Measurements from ENCODE around the gene PTRHD1. TPM values are rescaled to one million over a fixed set of nuclear protein-coding genes. Genes with fewer than 3 reads are reported as not detected.

PTRHD1 gene
- polyA plus RNA-seq, 1 donor, result 33.7 TPM

DNA sequence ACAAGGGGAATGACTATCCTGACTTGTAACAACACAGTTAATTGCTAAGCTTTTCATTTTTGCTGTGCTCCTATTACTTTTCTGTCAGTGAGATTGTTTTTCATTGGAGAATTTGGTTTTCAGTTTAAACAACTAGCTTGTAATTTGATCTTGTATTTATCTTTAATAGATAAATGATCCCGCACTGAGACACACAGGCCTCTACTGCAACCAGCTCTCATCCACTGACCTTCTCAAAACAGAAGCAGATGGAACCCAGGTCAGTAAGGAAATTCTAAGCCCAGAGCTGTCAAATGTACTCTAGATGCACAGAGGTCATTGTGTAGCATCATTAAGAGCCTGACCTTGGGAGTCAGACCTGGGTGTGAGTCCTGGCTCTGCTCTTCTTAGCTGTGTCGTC is 30.7 kb downstream of the PTRHD1 start:
- DNase-seq, result no peak

DNA sequence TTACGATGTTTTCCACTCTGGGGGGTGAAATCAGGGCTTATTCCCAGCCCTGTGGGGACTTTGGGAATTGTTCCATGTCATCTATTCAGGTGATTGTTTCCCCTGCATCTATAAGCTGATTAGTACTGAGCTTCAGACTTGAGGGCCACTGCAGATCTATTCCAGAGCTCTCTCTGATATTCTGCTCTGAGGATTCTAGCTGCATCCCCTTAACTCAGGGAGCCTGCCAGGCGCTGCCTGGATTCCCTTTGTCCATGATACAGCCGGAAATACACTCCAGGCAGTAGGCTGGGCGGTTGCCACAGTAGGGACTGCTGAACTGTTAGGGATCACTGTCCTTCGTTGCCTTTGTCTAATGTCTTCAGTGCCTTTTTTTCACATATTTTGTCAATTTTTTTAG is 31.3 kb downstream of the PTRHD1 start:
- DNase-seq, result no peak

DNA sequence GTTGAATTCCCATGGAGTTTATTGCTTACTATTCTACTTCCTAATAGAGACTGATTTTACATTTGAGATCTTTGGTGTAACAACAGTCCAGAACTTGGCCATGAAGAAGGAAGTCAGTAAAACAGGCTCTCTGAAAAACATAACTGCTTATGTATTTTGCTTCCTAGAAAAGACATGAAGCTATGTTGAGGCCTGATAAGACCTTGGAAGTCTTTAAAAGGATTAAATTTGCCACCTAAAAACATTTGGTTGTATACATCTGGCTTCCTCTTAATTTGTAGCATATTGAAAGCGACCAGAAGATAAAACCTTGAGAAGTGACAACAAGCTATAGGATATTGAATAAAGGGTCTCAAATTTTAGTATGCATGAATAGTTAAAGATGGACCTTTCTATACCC is 36.4 kb downstream of the PTRHD1 start:
- no peak for DNase-seq

DNA sequence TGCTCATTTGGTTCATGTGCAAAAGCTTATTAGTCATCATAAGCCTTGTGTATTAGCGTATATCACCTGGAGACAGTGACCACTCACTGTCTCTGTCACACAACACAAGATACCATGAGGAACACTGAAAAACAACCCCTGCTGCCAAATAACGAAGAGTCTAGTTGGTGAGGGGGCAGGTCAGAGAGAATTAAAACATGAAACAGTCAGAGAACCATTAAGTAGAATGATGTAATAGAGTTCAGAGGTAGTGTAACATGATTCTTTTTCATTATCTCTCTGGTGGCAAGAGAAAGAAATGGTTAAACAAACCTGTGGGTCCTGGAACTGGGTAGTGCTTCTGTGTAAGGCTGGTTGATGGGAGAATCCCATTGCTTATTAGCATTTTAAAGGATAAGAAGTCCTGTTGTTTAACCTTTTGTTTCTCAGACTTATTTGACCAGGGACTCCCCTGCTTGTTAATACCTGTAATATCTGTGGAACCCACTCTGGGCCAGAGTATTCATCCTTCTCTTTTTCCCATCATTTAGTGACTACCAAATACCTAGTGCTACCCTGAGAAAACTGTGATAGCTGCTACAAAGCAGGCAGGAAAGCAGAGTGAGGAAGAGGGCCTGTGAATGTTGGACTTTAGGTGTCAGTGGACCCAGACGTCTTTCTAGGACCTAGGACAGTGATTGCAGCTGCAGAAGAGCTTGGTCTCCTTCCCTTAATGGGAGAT is 38.0 kb downstream of the PTRHD1 start:
- peak; percentile 70 for DNase-seq

DNA sequence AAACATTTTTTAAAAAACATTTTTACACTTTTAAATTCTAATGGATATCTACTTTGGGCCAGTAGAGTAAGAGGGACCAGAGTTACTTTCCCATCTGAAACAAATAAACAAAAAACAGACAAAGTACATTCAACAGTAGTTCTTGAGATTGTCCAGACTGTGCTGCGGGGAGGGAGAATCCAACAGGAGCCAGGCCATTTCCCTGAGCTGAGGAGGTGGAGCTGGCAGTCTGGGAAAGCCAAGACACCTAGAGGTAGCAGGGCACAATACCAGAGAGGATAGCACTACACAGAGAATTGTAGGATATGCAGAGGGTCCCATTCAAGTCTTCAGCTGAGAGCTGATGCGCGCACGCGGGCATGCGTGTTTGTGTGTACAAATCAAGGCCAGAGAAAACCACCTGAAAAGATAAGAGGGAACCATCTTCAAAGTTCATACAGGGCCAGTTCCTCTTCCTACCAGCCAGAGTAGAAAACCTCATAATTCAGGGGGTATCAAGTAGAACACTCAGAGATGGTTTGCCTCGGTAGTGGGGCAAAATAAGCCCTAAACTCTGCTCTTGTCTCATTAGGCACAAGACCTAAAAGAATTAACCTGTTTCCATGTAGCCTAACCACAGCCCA is 44.0 kb downstream of the PTRHD1 start:
- no peak for DNase-seq

DNA sequence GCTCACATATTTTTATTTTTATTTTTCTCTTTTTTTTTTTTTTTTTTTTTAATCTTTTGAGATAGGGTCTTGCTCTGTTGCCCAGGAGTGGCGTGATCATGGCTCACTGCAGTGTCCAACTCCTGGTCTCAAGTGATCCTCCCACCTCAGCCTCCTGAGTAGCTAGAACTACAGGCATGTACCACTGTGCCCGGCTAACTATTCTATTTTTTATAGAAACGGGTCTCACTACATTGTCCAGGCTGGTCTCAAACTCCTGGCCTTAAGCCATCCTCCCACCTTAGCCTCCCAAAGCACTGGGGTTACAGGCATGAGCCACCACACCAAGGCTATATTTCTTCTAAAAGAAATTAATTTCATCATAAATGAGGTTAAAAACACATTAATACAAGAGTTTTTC is 45.9 kb downstream of the PTRHD1 start:
- DNase-seq, result no peak

DNA sequence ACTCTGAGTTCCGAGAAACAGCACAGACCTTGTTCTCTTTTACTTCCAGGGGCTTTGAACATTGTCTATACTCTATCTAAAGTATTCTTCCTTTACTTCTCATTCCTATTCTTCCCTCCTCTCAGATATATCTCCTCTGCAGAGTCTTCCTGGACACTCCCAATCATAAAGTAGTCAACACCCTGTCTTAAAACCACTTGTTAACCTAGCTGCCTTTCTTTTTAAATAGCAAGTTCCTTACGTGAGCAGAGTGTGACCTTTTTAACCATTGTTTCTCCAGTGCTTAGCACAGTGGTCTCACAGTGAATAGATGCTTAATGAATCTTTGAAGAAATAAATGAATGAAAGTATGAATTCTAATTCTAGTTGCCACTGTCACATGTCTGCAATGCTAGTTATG is 47.4 kb downstream of the PTRHD1 start:
- no peak for DNase-seq

DNA sequence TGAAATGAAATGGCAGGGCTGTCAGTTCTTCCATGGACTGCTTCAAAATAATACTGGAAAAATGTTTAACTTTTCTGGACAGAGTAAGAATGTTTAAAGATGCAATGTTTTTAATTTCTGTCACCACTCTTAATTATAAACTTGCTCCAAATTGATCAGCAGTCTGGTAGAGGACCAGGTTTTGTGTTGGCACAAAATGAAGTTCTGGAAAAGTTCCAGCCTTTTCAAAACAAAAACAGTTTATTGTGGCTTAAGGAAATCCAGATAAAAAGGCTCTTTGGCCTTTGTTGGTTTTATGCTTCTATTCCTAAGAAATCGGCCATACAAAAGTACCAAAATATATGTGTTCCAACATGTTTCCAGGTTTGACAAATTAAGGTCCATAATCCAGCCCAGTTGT is 48.8 kb downstream of the PTRHD1 start:
- DNase-seq, result no peak

DNA sequence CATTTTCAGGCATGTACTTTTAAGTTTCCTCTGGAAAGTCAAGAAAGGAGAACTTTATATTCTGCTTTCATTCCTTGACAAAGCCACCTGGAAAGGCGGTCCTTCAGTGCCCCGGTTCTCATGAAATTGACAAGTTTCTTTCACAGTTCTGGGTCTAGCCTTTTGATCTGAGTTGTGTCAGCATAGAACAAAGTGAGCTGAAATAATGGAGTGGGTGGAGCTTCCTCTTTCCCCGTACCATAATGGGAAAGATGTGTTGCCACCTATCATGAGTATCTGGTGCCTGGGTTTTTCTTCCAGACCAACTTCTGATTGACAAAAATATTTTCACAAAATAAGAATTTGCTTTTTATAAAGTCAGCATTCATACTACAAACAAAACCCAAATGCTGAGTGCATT is 49.3 kb downstream of the PTRHD1 start:
- no peak for DNase-seq

DNA sequence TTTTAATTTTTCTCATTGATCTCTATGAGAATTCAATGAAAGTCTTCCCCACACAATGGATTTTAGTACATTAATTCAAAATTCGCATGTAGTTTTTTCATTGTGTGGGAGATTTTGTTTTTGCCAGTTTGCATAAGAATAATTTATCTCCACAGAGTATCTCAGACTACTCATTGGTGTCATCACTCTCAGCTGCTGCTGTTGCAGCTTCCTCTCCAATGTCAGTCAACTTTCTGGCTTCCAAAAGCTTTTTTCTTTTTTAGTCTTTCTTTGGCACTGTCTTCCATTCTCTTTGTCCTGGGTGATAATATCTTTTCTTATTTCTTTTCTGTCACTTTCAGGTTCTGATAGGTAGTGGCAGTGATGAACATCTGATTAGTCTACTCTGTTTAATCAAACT is 50.5 kb downstream of the PTRHD1 start:
- DNase-seq, result no peak

DNA sequence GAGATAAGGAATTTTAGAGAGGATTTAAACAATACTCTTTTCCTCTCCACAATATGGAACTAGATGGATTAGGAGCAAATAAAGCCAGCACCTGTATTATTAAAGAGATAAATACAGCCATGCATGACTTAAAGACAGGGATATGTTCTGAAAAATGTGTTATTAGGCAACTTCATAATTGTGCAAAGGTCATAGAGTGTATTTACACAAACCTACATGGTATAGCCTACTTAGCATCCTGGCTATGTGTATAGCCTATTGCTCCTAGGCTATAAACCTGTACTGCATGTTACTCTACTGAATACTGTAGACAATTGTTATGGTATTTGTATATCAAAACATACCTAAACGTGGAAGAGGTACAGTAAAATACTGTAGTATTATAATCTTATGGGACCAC is 53.0 kb downstream of the PTRHD1 start:
- no peak for DNase-seq

Other genes starting within 250 kb of the PTRHD1 start
- gene CENPO, start within 50 bp of the PTRHD1 start, polyA plus RNA-seq (ENCODE audit: insufficient read length), result 25.6 TPM
- 25.8 TPM for gene ADCY3, start 126.8 kb upstream of the PTRHD1 start, polyA plus RNA-seq (ENCODE audit: insufficient read length)
- gene DNAJC27, start 178.6 kb upstream of the PTRHD1 start, polyA plus RNA-seq (ENCODE audit: insufficient read length), result 12.1 TPM
- gene EFR3B, start 248.7 kb upstream of the PTRHD1 start, polyA plus RNA-seq (ENCODE audit: insufficient read length), result 9.9 TPM